Amygdala (tissue), 56 donors: ENCODE data around the gene SYNJ2.

Experiments used
- DNase-seq, 56 donors: peaks; one replicate each; lab custom pipeline; 2025; lab: John Stamatoyannopoulos, UW

The SYNJ2 gene

GRCh38 chr6:157995458-157995857 lies 13.8 kb downstream of the SYNJ2 start:
- DNase-seq, result no peak

- DNase-seq, result no peak
These were observed 14.6 kb downstream of the SYNJ2 start for GRCh38 chr6:157996201-157996712.

GRCh38 chr6:157996918-157997702 lies 15.4 kb downstream of the SYNJ2 start:
- DNase-seq, result no peak

GRCh38 chr6:157997893-157998608 lies 16.4 kb downstream of the SYNJ2 start:
- DNase-seq, result no peak

- DNase-seq, result peak in 1 of 56 donors; percentile 40
These were observed 17.1 kb downstream of the SYNJ2 start for GRCh38 chr6:157998707-157999167.

GRCh38 chr6:157999168-158000051 lies 17.7 kb downstream of the SYNJ2 start:
- DNase-seq, result peak in 46 of 56 donors; percentile 27 to 86 (median 68)

- DNase-seq, result no peak
These were observed 19.1 kb downstream of the SYNJ2 start for GRCh38 chr6:158000530-158001307.

GRCh38 chr6:158002249-158002950 lies 20.7 kb downstream of the SYNJ2 start:
- peak in 2 of 56 donors; percentile 33 to 35 for DNase-seq

- peak in 11 of 56 donors; percentile 26 to 61 (median 44) for DNase-seq
These were observed 21.5 kb downstream of the SYNJ2 start for GRCh38 chr6:158002951-158003853.

GRCh38 chr6:158003910-158004700 lies 22.4 kb downstream of the SYNJ2 start:
- no peak for DNase-seq

GRCh38 chr6:158004701-158005095 lies 23.0 kb downstream of the SYNJ2 start:
- DNase-seq, result no peak

- no peak for DNase-seq
These were observed 24.0 kb downstream of the SYNJ2 start for GRCh38 chr6:158005626-158006180.

GRCh38 chr6:158006331-158006730 lies 24.7 kb downstream of the SYNJ2 start:
- no peak for DNase-seq

GRCh38 chr6:158006821-158007570 lies 25.3 kb downstream of the SYNJ2 start:
- no peak for DNase-seq

GRCh38 chr6:158008864-158009113 lies 27.1 kb downstream of the SYNJ2 start:
- no peak for DNase-seq

GRCh38 chr6:158009114-158009891 lies 27.6 kb downstream of the SYNJ2 start:
- DNase-seq, result peak in 52 of 56 donors; percentile 12 to 95 (median 68)
